Measurements from ENCODE around the gene ANXA11.

ANXA11 gene

DNA sequence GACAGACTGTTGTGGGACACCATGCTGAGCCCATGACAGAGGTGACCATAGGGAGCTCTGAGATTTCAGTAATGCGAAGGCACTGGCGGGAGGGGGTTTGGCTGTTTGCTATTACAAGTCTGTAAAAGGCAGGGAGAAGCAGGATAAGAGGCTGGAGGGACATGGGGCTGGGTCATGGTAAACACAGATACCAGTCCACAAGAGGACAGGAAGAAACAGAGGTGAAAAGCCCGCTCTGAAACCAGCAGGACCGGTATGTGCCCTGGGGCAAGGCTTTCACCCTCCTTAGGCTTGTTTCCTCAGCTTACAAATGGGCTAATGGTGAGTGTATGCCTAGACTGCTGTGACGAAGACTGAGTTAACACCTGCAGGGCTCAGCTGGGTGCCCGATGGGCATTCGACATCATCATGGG is 34.1 kb downstream of the ANXA11 start:
- no peak for TF ChIP-seq FOXP2 (optimal IDR thresholded peaks at IDR 0.05; ENCODE audit: borderline replicate concordance, extremely low read depth, extremely low read length, insufficient read depth)
- TF ChIP-seq, protein P1, sequence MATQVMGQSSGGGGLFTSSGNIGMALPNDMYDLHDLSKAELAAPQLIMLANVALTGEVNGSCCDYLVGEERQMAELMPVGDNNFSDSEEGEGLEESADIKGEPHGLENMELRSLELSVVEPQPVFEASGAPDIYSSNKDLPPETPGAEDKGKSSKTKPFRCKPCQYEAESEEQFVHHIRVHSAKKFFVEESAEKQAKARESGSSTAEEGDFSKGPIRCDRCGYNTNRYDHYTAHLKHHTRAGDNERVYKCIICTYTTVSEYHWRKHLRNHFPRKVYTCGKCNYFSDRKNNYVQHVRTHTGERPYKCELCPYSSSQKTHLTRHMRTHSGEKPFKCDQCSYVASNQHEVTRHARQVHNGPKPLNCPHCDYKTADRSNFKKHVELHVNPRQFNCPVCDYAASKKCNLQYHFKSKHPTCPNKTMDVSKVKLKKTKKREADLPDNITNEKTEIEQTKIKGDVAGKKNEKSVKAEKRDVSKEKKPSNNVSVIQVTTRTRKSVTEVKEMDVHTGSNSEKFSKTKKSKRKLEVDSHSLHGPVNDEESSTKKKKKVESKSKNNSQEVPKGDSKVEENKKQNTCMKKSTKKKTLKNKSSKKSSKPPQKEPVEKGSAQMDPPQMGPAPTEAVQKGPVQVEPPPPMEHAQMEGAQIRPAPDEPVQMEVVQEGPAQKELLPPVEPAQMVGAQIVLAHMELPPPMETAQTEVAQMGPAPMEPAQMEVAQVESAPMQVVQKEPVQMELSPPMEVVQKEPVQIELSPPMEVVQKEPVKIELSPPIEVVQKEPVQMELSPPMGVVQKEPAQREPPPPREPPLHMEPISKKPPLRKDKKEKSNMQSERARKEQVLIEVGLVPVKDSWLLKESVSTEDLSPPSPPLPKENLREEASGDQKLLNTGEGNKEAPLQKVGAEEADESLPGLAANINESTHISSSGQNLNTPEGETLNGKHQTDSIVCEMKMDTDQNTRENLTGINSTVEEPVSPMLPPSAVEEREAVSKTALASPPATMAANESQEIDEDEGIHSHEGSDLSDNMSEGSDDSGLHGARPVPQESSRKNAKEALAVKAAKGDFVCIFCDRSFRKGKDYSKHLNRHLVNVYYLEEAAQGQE (IDR thresholded peaks at IDR 0.05; ENCODE audit: insufficient read depth in 1 of 2, low read depth in 2 of 2, low read length in 2 of 2): no peak
- no peak for TF ChIP-seq POLR2AphosphoS5 (IDR thresholded peaks at IDR 0.05; ENCODE audit: low read depth, low read length)
- TF ChIP-seq TAF1 (IDR thresholded peaks at IDR 0.05; ENCODE audit: borderline replicate concordance, insufficient read depth, low read length): no peak
- no peak for TF ChIP-seq SIN3A (IDR thresholded peaks at IDR 0.05; ENCODE audit: borderline replicate concordance, insufficient read depth, low read length)

DNA sequence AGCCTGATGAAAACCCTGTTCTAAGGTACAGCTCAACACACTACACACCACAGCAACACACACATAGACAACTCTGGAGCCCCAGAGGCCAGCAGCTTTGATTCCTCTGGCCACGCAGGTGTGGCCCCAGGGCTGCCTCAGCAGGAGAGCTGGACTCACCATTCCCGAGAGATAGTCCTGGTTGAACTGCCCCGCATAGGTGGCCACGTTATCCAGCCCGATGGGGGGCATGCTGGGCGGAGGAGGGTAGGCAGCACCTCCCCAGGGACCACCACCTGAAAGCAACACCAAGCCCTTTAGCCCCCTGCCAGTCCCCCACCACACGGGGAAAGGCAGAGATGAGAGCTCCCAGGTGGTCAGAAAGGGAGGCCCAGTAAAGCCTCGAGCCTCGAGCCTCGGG is 34.7 kb downstream of the ANXA11 start:
- TF ChIP-seq POLR2AphosphoS5 (IDR thresholded peaks at IDR 0.05; ENCODE audit: low read depth, low read length): no peak
- no peak for TF ChIP-seq TAF1 (IDR thresholded peaks at IDR 0.05; ENCODE audit: borderline replicate concordance, insufficient read depth, low read length)
- TF ChIP-seq SIN3A (IDR thresholded peaks at IDR 0.05; ENCODE audit: borderline replicate concordance, insufficient read depth, low read length): no peak
- TF ChIP-seq, protein P1 (IDR thresholded peaks at IDR 0.05; ENCODE audit: insufficient read depth in 1 of 2, low read depth in 2 of 2, low read length in 2 of 2): no peak
- TF ChIP-seq FOXP2 (optimal IDR thresholded peaks at IDR 0.05; ENCODE audit: borderline replicate concordance, extremely low read depth, extremely low read length, insufficient read depth): no peak

DNA sequence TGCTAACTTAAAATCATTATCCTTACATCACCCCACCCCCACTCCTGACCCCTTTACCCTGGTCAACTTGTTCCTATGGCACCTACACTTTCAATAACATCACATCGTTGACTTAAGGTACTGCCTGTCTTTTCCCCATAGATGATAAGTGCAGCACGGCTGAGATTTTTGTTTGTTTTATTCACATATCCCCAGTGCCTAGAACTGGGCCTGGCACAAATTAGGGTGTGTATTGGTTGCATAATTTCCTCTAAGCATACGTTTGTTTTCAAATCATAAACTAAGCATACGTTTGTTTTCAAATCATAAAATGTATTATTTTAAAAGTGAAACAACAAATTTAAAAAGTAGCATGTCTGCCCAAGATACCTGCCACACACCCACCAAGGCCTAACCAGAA is 35.3 kb downstream of the ANXA11 start:
- TF ChIP-seq TAF1 (IDR thresholded peaks at IDR 0.05; ENCODE audit: borderline replicate concordance, insufficient read depth, low read length) (no peak), FOXP2 (optimal IDR thresholded peaks at IDR 0.05; ENCODE audit: borderline replicate concordance, extremely low read depth, extremely low read length, insufficient read depth) (no peak), SIN3A (IDR thresholded peaks at IDR 0.05; ENCODE audit: borderline replicate concordance, insufficient read depth, low read length) (no peak), POLR2AphosphoS5 (IDR thresholded peaks at IDR 0.05; ENCODE audit: low read depth, low read length) (no peak)
- TF ChIP-seq, protein P1 (IDR thresholded peaks at IDR 0.05; ENCODE audit: insufficient read depth in 1 of 2, low read depth in 2 of 2, low read length in 2 of 2): no peak

DNA sequence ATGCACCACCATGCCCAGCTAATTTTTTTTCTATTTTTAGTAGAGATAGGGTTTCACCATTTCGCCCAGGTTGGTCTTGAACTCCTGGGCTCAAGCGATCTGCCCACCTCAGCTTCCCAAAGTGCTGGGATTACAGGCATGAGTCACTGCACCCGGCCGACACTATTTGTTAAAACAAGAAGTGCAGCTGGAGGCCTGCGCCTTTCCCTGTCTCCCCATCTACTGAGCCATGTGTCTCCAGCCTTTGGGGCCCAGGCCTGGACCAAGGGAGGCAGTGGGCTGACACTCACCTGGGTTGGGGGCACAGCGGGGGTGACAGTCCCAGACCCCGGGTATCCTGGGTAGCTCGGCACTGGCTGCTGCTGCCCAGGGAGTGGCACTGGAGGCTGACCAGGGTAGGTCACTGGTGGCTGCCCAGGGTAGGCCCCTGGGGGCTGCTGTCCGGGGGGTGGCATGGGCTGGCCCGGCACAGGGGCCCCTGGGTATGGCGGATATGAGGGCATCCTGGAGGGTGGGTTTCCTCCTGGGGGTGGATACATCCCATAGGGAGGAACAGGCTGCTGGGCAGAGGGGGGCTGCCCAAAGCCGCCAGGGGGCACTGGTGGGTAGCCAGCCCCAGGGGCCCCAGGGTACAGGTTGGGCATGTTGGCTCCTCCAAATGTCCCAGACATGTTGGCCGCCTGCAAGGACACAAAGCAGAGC is 36.5 kb downstream of the ANXA11 start:
- TF ChIP-seq TAF1 (IDR thresholded peaks at IDR 0.05; ENCODE audit: borderline replicate concordance, insufficient read depth, low read length) (no peak), SIN3A (IDR thresholded peaks at IDR 0.05; ENCODE audit: borderline replicate concordance, insufficient read depth, low read length) (no peak), POLR2AphosphoS5 (IDR thresholded peaks at IDR 0.05; ENCODE audit: low read depth, low read length) (no peak), FOXP2 (optimal IDR thresholded peaks at IDR 0.05; ENCODE audit: borderline replicate concordance, extremely low read depth, extremely low read length, insufficient read depth) (no peak)
- TF ChIP-seq, protein P1 (IDR thresholded peaks at IDR 0.05; ENCODE audit: insufficient read depth in 1 of 2, low read depth in 2 of 2, low read length in 2 of 2): no peak

Data from PFSK-1 (cell line).